HPDE6-E6E7 (cell line): ENCODE measurements around the gene EIF3A.
"Not testable (repeated sequence)": the region's sequence is repeated elsewhere in the genome, so short reads cannot be mapped to it uniquely, and the experiment has no call there.

Source experiments
- DNase-seq: peaks from one replicate; pipeline ENCODE4 v3.0.0; 2011; ENCODE audit warnings: missing footprints; ENCODE audit errors: extremely low spot score

The EIF3A gene

DNA sequence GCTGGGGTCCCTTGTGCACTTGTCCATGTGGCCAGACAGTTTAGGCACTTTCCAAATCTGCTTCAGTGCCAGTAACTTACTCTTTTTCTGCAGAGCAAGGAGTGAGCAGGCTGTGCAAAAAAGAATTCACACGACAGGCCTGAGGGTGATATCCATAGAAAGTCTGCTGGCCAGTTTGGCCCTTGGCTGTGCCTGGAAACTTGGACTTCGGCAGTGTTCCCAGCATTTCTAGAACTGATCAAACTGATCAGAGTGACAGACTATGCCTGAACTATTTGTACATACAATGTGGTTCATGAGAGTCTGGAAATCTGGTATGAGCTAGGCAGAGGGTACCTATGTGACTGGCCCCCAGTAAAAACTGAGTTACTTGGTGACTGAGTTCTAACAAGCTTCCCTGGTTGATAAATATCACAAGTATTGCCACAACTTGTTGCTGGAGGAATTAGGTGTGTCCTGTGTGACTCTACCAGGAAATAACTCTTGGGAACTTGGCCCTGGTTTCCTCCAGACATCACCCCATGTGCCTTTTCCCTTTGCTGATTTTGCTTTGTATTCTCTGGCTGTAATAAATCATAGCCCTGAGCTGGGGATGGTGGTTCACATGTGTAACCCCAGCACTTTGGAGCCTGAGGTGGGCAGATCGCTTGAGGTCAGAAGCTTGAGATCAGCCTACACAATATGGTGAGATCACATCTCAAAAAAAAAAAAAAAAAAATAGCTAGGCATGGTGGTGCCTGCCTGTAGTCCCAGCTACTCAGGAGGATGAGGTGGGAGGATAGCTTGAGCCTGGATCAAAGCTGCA lies 20.0 kb upstream of the EIF3A start:
- peak; percentile 56 for DNase-seq

DNA sequence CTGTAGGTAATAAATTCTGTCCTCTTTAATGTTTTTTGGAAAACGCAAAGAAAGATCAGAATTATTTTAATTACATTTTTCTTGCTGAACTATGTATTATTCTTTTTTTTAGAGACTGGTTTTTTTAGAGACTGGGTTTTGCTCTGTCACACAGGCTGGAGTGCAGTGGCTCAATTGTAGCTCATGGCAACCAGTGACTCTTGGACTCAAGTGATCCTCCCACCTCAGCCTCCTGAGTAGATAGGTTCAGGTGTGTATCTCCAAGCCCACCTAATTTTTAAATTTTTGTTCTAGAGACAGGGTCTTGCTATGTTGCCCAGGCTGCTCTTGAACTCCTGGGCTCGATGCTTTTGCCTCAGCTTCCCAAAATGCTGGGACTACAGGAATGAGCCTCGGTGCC lies 18.0 kb upstream of the EIF3A start:
- no peak for DNase-seq

DNA sequence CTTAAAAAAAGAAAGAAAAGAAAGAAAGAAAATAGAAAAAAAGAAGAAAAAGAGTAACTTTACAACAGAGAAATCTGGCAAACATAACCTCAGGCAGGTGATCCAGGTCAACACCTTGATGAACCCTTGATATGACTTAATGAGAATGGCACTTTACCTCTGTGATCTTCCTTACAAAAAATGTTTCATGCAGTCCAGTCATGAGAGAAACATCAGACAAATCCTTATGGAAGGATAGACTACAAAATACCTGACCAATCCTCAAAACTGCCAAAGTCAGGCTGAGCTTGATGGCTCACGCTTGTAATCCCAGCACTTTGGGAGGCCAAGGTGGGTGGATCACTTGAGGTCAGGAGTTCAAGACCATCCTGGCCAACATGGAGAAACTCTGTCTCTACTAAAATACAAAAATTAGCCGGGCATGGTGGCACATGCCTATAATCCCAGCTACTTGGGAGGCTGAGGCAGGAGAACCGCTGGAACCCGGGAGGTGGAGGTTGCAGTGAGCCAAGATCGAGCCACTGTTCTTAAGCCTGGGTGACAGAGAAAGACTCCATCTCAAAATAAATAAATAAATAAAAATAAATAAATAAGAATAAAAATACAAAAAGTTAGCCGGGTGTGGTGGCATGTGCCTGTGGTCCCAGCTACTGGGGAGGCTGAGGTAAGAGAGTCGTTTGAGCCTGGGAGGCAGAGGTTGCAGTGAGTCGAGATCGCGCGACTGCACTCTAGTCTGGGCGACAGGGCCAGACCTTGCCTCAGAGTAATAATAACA lies 16.2 kb upstream of the EIF3A start:
- not testable (repeated sequence) for DNase-seq

DNA sequence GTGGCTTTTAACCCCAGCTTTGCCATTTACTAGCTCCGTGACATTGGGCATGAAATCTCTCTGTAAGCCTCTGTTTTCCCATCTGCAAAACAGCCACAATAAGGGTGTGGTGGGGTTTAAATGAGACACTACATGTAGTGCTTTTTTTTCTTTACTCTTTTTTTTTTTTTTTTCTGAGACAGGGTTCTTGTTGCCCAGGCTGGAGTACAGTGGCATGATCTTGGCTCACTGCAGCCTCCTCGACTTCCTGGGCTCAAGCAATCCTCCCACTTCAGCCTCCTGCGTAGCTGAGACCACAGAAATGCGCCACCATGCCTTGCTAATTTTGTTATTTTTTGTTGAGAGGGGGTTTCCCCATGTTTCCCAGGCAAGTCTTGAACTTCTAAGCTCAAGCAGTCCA lies 15.0 kb upstream of the EIF3A start:
- no peak for DNase-seq

DNA sequence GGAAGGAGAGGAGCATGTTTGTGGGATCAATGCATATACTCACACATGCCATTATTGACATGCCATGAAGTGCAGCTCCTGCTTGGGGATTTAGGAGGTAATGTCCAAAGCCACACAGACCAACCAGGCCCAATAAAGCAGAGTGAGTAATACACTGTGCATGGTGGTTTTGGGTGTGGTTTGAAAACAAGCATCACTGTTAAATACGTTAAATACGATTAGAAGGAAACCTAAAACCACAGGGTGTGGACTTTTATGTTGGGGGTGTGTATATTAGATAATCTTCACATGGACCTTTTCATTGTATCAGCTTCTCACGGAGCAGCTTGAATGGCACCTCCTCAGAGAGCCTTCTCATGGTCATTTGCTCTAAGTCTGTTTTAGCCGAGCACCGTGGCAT lies 10.4 kb upstream of the EIF3A start:
- peak; percentile 71 for DNase-seq

DNA sequence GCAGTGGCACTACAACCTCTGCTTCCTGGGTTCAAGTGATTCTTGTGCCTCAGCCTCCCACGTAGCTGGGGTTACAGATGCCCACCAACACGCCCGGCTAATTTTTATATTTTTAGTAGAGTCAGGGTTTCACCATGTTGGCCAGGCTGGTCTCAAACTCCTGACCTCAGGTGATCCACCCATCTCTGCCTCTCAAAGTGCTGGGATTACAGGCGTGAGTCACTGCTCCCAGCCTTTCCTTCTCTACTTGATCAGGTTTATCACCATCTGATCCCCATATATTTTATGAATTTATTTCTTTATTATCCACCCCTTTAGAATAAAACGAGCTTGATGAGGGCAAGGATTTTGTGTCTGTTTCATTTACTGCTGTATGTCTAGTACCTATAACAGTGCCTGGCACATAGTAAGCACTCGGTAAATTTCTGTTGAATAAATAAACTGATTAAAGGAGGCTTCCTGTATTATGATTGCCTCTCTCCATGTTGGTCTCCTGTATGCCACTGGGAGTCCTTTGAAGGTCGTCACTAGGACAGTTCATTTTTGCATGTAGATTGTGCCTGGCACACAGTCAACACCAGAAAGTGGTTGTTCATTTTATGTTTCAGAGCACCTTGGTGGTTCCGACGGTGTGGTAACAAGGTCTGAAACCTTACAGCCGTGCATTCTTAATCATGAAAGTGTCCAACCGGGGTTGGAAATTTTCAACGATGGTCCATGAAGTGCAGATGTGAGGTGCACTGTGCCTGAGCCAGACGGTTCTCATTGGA lies 9.6 kb upstream of the EIF3A start:
- DNase-seq: no peak

DNA sequence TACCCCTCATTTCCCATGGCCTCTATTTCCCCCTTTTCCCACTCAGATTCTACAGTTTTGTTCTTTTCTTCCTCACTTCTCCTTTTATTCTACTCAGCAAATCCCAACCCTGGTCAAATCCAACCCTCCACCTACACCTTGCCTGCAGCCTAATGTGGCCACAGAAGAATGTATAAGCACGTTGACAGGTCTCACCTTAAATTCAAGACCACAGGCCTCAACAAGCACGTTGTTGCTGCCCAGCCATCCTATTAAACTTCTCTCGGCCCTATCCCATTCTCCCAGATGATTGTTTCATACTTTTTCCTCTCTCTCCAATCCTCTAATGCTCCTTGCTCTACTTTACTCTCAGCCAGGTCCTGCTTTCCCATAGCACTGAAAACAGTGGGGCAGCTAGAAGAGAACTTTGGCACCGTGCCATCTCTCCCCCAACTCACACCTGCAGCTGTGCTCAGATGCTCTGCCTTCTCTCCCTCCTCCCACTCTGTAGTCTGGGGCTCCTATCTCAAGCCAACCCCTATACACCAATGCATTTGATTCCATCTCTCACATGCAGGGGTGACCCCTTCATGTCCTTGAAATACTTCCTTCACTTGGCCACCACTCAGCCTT lies 6.8 kb upstream of the EIF3A start:
- no peak for DNase-seq

DNA sequence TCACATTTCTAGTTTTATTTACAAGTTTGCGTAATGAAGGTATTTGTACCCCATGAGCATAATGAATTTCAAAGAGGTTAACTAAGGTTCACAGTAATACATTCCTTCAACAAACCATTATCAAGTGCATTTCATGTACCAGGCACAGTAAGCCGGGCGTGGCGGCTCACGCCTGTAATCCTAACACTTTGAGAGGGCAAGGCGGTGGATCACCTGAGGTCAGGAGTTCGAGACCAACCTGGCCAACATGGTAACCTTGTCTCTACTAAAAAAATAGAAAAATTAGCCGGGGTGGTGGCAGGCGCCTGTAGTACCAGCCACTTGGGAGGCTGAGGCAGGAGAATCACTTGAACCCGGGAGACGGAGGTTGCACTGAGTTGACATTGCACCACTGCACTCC lies 4.3 kb upstream of the EIF3A start:
- no peak for DNase-seq

DNA sequence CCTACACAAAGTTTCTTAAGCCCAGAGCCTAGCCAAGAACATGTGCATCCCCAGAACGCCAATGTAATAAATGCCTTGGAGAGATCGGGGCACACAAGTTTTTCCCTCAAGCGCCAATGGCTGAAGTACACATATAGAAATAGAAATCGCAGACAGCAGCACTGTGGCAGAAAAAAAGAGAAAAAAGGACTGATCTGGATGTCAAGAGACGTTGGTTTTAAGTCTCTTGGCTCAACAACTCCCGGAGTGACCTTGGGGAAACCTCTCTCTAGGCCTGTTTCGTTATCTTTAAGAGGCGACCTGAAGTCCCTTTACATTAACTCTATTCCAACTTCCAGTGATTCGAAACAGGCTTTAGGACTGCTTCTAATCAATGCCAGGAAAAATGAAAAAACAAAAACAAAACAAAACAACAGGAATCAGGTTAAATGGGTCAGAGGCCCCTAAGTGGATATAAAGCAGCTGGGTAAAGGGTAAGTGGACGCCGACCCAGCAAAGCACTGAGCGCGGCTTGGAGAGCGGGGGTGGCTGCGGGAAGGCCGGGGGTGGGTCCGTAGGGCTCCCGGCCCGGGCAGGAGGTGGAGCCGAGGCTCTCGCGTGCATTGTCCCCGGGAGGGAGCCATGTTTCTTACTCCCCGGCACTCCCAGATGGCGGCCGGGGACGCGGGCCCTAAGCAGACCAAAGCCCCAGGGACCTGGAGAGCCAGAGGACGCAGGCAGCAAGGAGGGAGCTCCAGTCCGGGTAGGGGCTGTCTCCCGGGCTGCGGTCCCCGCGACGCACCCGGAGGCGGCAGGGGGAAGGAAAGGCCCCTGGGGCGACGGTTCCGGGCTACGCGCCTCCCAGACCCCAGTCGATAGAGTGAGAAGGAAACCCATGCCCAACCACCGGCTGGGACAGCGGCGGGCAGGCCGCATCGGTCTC lies 757 bp downstream of the EIF3A start:
- peak; percentile 76 for DNase-seq

DNA sequence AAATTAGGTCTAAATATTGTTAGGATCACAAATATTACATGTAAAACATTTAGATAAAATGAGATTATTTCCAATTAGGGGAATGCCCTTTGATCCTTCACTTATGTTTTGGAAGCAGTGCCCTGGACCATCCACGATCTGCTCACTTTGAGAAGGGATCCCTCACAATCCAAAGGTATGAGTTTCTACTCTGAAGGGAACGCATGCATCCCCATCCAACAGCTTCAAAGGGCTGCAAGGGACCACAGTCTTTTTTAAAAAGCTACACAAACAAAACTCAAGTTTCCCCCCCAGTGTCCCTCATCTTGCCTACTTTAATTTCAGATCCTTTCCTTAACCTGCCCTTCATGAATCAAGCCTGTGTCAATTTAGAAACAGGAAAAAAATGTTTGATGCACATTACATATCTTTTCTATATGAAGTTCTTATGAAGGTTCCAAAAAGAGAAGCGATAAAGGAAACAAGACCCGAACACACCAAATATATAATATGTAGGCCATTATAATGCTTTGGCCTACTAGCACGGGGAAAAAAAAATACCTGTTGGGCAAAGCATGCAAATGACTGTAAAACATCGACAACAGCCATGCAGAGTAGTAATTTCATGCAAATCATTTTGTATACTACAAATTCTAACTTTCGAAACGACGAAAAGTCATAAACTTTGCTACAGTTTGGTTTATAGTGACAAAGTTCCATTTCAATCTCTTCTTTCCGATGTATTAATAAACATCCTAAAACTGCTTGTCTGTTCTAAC lies 2.0 kb downstream of the EIF3A start:
- no peak for DNase-seq

DNA sequence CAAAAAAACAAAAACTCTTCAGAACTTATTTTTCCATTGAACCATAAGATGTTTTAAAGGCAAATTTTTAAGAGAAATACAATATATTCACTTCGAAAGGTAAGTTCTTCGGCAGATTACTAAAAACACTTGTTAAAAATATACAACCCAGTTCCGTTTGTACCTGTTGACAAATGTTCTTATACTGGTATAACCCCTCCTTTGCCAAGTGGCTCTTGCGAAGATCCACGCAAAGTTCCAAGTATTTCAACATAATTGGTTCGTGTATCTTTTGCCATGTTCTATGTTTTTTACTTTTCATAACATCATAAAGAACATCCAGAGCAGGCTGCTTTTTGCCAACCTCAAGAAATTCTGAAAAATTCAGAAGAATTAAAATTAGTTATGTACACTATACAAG lies 7.0 kb downstream of the EIF3A start:
- DNase-seq: no peak

DNA sequence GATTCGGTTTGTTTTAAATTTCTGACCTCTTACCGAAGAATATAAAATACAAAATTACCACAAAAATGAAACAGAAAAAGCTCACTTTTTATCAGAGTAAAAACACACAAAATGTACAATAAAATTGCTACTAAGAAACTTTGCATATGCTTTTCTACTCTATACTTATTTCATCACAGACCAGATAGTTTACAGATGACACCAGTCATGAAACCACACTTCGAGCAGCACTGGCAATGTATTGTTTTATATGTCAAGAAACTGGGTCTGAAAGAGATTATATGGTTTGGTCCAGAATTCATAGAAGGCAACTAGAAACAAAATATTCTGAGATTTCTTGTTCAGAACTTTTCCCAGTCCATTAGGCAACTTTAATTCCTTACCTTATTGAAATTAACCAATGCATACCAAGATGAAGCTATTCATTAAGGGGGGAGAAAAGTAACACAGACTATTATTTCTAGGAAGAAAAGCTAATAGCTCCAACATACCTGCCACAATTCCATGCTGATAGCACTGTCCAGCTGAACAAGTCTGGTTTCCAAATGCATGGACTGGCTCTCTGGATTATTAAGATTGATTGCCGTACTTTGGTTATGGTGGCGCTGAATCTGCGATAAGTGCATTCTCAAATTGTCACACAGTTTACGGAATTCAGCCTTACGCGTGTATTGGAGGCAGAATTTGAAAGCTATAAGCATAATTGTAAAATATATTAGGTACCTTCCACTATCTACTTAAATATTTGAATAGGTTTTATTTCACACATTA lies 10.0 kb downstream of the EIF3A start:
- no peak for DNase-seq

DNA sequence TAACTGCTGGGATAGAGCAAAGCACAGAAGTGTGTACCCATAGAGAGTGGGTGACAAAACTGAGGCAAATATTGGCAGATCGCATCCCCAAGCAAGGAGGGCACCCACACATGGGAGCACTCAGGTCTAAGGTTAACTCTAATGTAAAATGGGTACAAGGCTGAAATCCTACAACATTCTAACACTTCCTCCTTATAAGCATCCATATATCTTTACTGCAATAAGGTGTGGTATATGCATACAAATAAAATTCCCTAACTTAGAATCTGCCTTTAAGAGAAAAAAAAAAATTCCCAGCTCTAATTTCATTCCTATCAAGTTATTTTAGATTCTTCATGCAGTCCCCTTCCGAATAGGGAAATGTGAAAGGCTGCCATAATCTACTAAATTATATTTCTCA lies 18.7 kb downstream of the EIF3A start:
- no peak for DNase-seq

DNA sequence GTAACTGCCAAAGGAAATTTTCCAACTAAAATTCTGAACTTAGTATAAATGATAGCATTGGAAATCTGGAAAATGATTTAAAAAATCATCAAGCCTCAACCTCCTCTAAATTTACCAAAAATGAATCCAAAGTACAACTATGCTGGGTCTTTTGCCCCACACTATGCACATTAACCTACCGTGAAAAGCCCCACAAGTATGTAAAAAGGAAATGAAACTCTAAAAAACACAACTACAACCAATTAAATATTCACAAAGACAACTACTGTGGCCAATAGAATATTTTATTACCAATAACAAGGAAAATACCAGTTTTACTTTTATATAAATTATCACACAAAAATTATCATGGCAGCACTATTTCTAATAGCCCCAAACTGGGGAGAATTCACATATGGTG lies 19.3 kb downstream of the EIF3A start:
- no peak for DNase-seq

DNA sequence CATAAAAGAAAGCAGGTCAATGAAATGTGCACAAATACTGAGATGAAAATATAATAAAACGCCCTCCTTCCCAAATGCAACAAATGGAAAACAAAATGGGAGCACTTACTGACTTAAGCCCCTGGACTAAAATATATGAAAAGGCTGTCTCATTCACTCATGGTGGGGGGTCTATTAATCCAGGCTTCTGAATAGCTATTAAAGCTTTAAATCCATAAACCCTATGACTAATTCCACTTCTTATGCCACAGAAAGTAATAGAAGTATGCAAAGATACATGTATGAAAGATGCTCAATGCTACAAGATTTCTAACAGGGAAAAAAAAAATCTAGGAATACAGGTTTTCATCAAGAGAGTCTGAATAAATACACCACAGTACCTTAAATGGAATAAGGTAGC lies 20.5 kb downstream of the EIF3A start:
- DNase-seq: no peak

DNA sequence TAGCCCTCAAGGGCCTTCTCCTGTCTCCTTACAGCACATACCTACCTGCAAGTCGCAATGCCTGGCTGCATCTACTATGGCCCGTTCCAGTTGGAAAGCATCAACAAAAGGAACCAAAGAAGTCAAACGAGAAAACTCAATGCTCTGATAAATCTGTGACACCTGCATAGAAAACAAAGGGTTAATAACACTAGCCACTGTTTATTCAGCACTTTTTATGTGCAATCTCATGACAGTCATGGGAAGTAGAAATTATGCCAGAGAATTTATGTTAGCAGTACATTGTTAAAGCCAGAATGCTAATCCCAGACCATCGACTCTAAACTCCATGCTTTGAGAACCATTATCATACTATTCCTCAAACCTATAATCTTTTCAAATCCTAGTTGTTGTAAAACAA lies 21.1 kb downstream of the EIF3A start:
- no peak for DNase-seq

DNA sequence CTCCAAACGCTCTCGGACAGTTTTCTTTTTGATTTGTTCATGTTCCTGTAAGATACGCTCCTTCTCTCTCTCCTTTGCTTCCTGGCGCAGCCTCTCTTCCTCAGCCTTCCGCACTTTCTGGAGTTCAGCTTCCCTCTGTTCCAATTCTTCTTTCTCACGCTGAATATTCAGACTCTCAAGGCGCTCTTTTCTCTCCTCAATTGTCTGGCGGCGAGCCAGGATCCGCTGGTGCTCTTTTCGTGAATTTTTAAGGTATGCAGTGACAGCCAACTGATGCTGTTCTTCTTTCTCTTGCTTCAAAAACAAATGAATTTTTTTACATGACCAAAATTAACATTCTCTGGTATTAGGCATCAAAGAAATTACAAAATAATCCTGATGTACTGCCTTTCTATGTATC lies 22.6 kb downstream of the EIF3A start:
- no peak for DNase-seq

DNA sequence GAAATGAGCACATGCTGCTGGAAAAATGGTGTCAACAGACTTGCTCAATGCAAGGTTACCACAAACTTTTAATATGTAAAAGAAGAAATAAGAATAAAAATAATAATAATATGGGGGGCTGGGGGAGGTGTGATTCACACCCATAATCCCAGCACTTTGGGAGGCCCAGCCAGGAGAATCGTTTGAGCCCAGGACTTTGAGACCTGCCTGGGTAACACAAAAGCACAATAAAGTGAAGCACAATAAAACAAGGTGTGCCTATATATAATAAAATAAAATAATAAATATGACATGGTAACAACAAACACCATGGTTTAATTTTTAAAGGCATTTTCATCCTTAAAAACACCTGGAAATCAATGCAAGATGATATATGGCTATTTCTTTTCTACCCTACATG lies 25.1 kb downstream of the EIF3A start:
- DNase-seq: no peak

DNA sequence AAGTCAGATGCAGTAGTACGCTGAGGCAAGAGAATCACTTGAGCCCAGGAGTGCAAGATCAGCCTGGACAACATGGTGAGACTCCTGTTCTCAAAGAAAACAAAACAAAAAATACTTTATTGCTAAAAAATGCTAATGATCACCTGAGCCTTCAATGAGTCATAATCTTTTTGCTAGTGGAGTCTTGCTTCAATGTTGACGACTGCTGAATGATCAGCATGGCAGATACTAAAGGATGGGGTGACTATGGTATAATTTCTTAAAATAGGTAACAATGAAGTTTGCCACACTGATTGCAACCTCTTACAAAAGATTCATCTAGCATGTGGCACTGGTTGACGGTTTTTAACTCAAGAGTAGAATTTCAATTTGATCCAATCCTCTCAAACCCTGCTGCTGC lies 28.8 kb downstream of the EIF3A start:
- DNase-seq: no peak

DNA sequence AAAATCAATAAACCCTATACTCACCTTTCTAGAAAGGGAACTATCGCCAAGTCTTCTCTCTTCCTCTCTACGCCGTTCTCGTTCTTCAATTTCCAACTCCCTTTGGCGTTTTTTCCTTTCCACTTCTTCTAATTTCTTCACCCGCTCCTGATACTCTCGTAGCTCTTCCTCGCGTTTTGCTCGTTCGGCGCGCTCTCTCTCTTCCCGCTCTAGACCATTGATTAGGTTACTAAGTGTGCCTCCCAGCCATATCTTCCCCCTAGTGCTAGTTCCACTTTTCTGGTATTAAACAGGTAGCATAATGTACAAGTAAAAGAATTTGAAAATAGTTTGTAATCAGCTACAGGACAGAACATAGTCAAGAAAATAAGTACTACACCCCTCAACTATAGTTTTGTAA lies 30.8 kb downstream of the EIF3A start:
- no peak for DNase-seq
